Upper lobe of right lung (tissue), 1 donor: ENCODE data around the gene EIF2D. TPM values are rescaled to one million over a fixed set of nuclear protein-coding genes. Genes with fewer than 3 reads are reported as not detected.

Source experiments
- ATAC-seq: fragments of 200-7000 bp; cut with Tn5 transposase; one replicate; pipeline ENCODE4 v1.9.1; 2020; ENCODE audit warnings: mild to moderate bottlenecking, moderate library complexity
- DNase-seq: peaks from one replicate; pipeline ENCODE4 v3.0.0-alpha.2; 2020
- H3K27ac ChIP-seq: fragments of 200-600 bp; one replicate; pipeline ENCODE4 v1.8.0; 2022
- H3K27me3 ChIP-seq: fragments of 200-600 bp; one replicate; pipeline ENCODE4 v1.8.0; 2022; ENCODE audit warnings: mild to moderate bottlenecking
- H3K36me3 ChIP-seq: fragments of 200-600 bp; one replicate; pipeline ENCODE4 v1.8.0; 2022
- H3K4me1 ChIP-seq: fragments of 200-600 bp; one replicate; pipeline ENCODE4 v1.8.0; 2022
- H3K4me3 ChIP-seq: fragments of 200-600 bp; one replicate; pipeline ENCODE4 v1.8.0; 2022; ENCODE audit warnings: mild to moderate bottlenecking
- H3K9me3 ChIP-seq: fragments of 200-600 bp; one replicate; pipeline ENCODE4 v1.8.0; 2022
- intact Hi-C: fragments of 100-400 bp; cut with DNase I; formaldehyde crosslinking; loops from one replicate; pipeline ENCODE4 v1.11.0; 2022
- total RNA-seq: library from RNA; stranded (reverse); fragmentation: NEBNext Ultra II Directional; extraction: Animal tissue kit (Norgen Biotek cat#: 25700); gene quantifications from one replicate; pipeline ENCODE4 v1.2.1, GENCODE V29; 2021
- TF ChIP-seq, protein P1 (sequence below): fragments of 200-600 bp; IDR thresholded peaks from one replicate; pipeline ENCODE4 v1.8.0; 2022; ENCODE audit warnings: antibody characterized with exemption
- donor health status: DM: no; HTN: yes; CAD: no; lungs with severe emphysema.

The EIF2D gene
- total RNA-seq, 1 donor from 2014 or later: 49.8 TPM

DNA sequence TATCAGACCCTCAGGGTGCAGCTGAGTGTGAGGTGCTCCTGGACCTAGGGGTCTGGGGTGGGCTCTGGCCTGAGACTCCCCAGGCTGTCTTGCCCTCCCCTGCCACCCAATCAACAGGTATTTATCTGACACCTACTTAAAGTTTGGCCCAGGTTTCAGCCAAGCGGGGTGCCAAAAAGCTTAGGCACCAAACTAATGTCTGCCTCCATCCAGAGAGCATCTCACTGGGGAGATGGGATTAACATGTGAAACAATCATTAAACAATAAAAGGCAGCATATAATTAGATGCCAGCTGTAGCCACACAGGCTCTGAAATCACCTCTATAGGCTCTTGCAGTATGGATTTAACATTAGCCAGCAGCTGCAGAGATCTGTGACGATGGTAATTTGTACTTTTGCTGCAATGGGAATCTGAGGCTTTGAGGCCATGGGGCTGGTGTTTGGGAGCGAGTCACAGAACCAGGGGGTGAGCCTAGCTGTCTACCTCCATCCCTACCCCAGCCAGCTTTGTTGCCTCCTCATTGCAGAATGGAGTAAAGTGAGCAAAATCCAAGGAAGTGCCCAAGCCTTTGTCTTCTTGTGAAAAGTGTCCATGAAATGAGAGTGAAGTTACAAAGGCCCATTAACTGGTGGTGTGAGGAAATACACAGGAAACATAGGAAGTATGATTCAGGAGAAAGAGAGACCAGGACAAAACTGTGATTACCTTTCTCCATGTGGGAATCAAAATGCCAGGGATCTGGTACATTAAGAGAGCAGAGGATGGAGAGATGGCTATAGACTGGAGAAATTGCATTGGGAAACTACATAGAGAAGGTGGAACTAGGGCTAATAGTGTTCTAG is 36.1 kb downstream of the EIF2D start:
- intact Hi-C loops: no loop called here
- TF ChIP-seq, protein P1, sequence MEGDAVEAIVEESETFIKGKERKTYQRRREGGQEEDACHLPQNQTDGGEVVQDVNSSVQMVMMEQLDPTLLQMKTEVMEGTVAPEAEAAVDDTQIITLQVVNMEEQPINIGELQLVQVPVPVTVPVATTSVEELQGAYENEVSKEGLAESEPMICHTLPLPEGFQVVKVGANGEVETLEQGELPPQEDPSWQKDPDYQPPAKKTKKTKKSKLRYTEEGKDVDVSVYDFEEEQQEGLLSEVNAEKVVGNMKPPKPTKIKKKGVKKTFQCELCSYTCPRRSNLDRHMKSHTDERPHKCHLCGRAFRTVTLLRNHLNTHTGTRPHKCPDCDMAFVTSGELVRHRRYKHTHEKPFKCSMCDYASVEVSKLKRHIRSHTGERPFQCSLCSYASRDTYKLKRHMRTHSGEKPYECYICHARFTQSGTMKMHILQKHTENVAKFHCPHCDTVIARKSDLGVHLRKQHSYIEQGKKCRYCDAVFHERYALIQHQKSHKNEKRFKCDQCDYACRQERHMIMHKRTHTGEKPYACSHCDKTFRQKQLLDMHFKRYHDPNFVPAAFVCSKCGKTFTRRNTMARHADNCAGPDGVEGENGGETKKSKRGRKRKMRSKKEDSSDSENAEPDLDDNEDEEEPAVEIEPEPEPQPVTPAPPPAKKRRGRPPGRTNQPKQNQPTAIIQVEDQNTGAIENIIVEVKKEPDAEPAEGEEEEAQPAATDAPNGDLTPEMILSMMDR: no peak
- no peak for ATAC-seq
- Histone ChIP-seq H3K27ac (peak overlapping the region; percentile 76), H3K36me3 (no peaks in the 10 kb centered on the region), H3K4me3 (no peak overlapping the region), H3K4me1 (peaks cover 77% of the 10 kb centered on the region), H3K27me3 (no peaks in the 10 kb centered on the region), H3K9me3 (no peaks in the 10 kb centered on the region)
- DNase-seq: no peak

GRCh38 chr1:206575165-206575893 is 36.9 kb downstream of the EIF2D start:
- intact Hi-C loops: no loop called here
- ATAC-seq (peak; percentile 73), DNase-seq (no peak)
- no peaks in the 10 kb centered on the region for H3K27me3 ChIP-seq
- H3K4me3 ChIP-seq: no peak overlapping the region
- TF ChIP-seq, protein P1: no peak
- H3K9me3 ChIP-seq: no peaks in the 10 kb centered on the region
- H3K27ac ChIP-seq: peak overlapping the region; percentile 76
- H3K36me3 ChIP-seq: peaks cover 5% of the 10 kb centered on the region
- peaks cover 69% of the 10 kb centered on the region for H3K4me1 ChIP-seq

DNA sequence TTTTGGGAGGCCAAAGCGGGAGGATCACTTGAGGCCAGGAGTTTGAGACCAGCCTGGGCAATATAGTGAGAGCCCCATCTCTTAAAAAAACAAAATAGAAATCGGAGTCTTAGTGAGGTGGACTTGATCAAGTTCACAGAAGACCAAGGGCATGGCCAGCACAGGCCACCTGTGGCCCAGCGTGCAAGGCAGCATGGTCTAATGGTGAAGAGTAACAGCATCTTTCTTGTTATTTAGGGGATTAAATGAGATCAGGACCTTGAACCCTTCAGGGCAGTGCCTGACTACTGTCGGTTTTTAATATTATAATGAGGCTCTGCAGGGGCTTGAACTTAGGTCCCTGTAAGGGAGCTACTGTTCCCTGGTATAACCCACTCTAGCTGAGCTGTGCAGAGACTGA is 38.5 kb downstream of the EIF2D start:
- Histone ChIP-seq H3K4me3 (no peak overlapping the region), H3K27me3 (no peaks in the 10 kb centered on the region), H3K27ac (peak overlapping the region; percentile 21), H3K4me1 (peaks cover 60% of the 10 kb centered on the region), H3K36me3 (peaks cover 5% of the 10 kb centered on the region), H3K9me3 (no peaks in the 10 kb centered on the region)
- TF ChIP-seq, protein P1: no peak
- DNase-seq (no peak), ATAC-seq (no peak)
- intact Hi-C loops: no loop called here

DNA sequence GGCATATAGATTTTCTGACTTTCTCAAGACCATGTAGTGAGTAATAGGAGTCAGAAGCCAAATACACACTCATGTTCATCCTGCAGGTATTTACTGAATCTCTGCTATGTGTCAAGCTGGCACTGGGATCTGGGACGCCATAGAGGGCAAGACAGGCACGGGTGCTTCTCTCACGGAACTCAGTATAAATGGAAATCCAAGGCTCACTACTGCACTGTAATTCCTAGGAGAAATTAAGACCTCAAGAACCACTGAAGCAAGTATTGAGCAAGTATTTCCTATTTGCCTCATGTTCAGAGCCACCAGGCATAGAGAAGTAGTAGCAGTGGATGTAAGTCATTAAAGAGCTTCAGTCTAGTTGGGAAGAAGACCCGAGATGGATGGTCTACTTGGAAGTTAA is 38.9 kb downstream of the EIF2D start:
- intact Hi-C loops: no loop called here
- H3K9me3 ChIP-seq: no peaks in the 10 kb centered on the region
- TF ChIP-seq, protein P1: no peak
- no peaks in the 10 kb centered on the region for H3K27me3 ChIP-seq
- no peak for DNase-seq
- H3K36me3 ChIP-seq: peaks cover 5% of the 10 kb centered on the region
- no peak overlapping the region for H3K4me3 ChIP-seq
- H3K4me1 ChIP-seq: peaks cover 58% of the 10 kb centered on the region
- no peak overlapping the region for H3K27ac ChIP-seq
- ATAC-seq: peak; percentile 32

DNA sequence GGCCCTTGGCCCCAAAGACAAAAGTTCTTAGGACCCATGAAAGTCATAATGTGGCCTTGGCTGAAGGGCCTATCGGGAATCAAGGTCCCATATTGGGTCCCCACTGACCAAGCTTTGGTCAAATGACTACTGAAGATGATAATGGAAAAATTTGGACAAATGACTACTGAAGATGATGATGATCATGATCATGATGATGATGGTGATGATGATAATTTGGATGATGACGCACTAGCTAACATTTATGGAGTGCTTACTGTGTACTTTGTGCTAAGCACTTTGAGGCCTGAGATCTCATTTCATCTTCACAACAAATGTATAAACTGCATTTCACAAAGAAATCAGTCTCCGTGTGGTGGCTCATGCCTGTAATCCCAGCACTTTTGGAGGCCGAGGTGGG is 39.4 kb downstream of the EIF2D start:
- H3K4me1 ChIP-seq: peaks cover 57% of the 10 kb centered on the region
- intact Hi-C loops: no loop called here
- ATAC-seq: no peak

More for the DNA sequence above, 39.4 kb downstream of the EIF2D start:
- Histone ChIP-seq H3K4me3 (no peak overlapping the region), H3K9me3 (no peaks in the 10 kb centered on the region), H3K27ac (no peak overlapping the region), H3K27me3 (no peaks in the 10 kb centered on the region), H3K36me3 (peaks cover 5% of the 10 kb centered on the region)
- TF ChIP-seq, protein P1: no peak
- no peak for DNase-seq
